Spleen (tissue), 7 donors: Measurements from ENCODE around the gene NOP14.

Source experiments
- POLR2A ChIP-seq, 3 donors: fragments of 450-650 bp; IDR thresholded peaks; one replicate each; pipeline ENCODE4 v1.5.1; 2017; ENCODE audit warnings: antibody characterized with exemption in 3 of 3, mild to moderate bottlenecking in 1 of 3
- POLR2AphosphoS5 ChIP-seq, 3 donors: sonication (generic); formaldehyde crosslinking; IDR thresholded peaks; one replicate each; pipeline ENCODE4 v1.5.1; 2017; ENCODE audit warnings: antibody characterized with exemption in 3 of 3
- TF ChIP-seq, protein P1 (sequence below), 11 experiments: fragments of 200-600 bp in 7 of 11; fragments of 450-650 bp in 4 of 11; sonication (generic) in 4 of 11; IDR thresholded peaks in 8 of 11; conservative IDR thresholded peaks in 3 of 11; 1 replicate in 7 of 11; 2 replicates in 4 of 11; pipeline versions ENCODE4 v1.4.0 to v1.8.0; 2016 to 2021; ENCODE audit warnings: antibody characterized with exemption in 11 of 11, inconsistent platforms in 4 of 11, mild to moderate bottlenecking in 1 of 11
- donor health status: DM: no; HTN: no; CAD: no; lungs with moderate emphysema.
- donor health status: DM: no; HTN: no; CAD: no.
- donor health status: DM: no; HTN: no; CAD: no.

DNA sequence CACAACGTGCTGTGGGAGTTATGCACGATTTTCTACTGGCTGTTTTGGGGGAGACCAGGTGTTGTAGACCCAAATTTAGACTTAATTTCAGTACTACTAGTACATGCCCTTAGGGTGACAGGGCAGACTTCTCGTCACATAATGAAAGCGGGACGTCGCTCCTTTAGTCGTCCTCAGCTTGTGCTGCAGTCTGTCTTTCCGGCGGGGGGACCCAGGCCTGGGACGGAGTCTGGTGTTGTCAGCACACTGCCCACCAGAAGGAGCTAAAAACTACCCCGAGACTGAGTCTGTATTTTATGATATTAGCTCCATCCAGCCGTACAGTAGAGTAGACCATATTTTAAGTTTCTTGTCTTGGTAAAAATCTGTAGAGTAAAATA, 35.5 kb downstream of the NOP14 start:
- TF ChIP-seq POLR2A (IDR thresholded peaks at IDR 0.05): no peak
- TF ChIP-seq, protein P1, sequence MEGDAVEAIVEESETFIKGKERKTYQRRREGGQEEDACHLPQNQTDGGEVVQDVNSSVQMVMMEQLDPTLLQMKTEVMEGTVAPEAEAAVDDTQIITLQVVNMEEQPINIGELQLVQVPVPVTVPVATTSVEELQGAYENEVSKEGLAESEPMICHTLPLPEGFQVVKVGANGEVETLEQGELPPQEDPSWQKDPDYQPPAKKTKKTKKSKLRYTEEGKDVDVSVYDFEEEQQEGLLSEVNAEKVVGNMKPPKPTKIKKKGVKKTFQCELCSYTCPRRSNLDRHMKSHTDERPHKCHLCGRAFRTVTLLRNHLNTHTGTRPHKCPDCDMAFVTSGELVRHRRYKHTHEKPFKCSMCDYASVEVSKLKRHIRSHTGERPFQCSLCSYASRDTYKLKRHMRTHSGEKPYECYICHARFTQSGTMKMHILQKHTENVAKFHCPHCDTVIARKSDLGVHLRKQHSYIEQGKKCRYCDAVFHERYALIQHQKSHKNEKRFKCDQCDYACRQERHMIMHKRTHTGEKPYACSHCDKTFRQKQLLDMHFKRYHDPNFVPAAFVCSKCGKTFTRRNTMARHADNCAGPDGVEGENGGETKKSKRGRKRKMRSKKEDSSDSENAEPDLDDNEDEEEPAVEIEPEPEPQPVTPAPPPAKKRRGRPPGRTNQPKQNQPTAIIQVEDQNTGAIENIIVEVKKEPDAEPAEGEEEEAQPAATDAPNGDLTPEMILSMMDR (IDR thresholded peaks at IDR 0.05 in 8 of 11, conservative IDR thresholded peaks at IDR 0.05 in 3 of 11): no peak
- TF ChIP-seq POLR2AphosphoS5 (IDR thresholded peaks at IDR 0.05): no peak
